T-cell (primary cell): ENCODE measurements around the gene MRPL42. TPM values are rescaled to one million over a fixed set of nuclear protein-coding genes. Genes with fewer than 3 reads are reported as not detected.

Experiments
- ATAC-seq, 4 experiments: fragments of 200-7000 bp in 3 of 4; fragments of 150-1000 bp in 1 of 4; cut with Tn5 transposase; replicated peaks in 1 of 4; 1 replicate in 3 of 4; 2 replicates in 1 of 4; pipeline ENCODE4 v1.10.0; 2021; ENCODE audit warnings: moderate library complexity in 3 of 4, mild to moderate bottlenecking in 2 of 4, moderate number of reproducible peaks in 1 of 4
- CTCF ChIA-PET, 2 donors: fragments of 300-600 bp; sonication (Branson Sonifier 250); formaldehyde crosslinking; loops; one replicate each; lab custom pipeline; 2022; ENCODE audit warnings: antibody characterized with exemption in 2 of 2; lab: Charles Lee
- POLR2A ChIA-PET, 2 donors: fragments of 300-600 bp; sonication (Branson Sonifier 250); formaldehyde crosslinking; loops; one replicate each; lab custom pipeline; 2022; ENCODE audit warnings: antibody characterized with exemption in 2 of 2; lab: Charles Lee
- DNase-seq, 35 experiments: peaks; one replicate each; pipeline versions ENCODE4 v3.0.0 to v3.0.0-alpha.2; 2013 to 2023
- H3K27ac ChIP-seq: one replicate; pipeline ENCODE4 v1.5.1; 2013; ENCODE audit warnings: low read length
- H3K27me3 ChIP-seq, 2 experiments: replicated peaks in 1 of 2; 1 replicate in 1 of 2; 2 replicates in 1 of 2; pipeline versions ENCODE4 v1.6.1 to v1.7.0; 2013; ENCODE audit warnings: low read length in 1 of 2, mixed read lengths in 1 of 2; ENCODE audit not compliant: control insufficient read depth in 2 of 2, insufficient read depth in 2 of 2; ENCODE audit errors: extremely low read depth in 1 of 2
- H3K36me3 ChIP-seq, 2 donors: 1 replicate in 1 of 2; 2 replicates in 1 of 2; pipeline versions ENCODE4 v1.6.1 to v1.7.0; 2013; ENCODE audit warnings: low read length in 1 of 2; ENCODE audit not compliant: control insufficient read depth in 2 of 2, insufficient read depth in 1 of 2; ENCODE audit errors: extremely low read depth in 1 of 2
- H3K4me1 ChIP-seq, 2 experiments: 1 replicate in 1 of 2; 2 replicates in 1 of 2; pipeline versions ENCODE4 v1.6.1 to v1.7.0; 2013; ENCODE audit warnings: low read length in 2 of 2, mixed read lengths in 1 of 2; ENCODE audit not compliant: insufficient read depth in 2 of 2, control insufficient read depth in 1 of 2; ENCODE audit errors: extremely low read depth in 1 of 2
- H3K4me3 ChIP-seq, 2 donors: 1 replicate in 1 of 2; 2 replicates in 1 of 2; pipeline versions ENCODE4 v1.5.1 to v1.7.0; 2013; ENCODE audit warnings: mild to moderate bottlenecking in 2 of 2, low read length in 1 of 2, moderate library complexity in 1 of 2; ENCODE audit not compliant: control insufficient read depth in 1 of 2; ENCODE audit errors: extremely low read depth in 1 of 2
- H3K9me3 ChIP-seq: 2 replicates; pipeline ENCODE4 v1.7.0; 2013
- H3K27ac Mint-ChIP-seq, 2 donors: one replicate each; pipeline ENCODE4 v1.8.0; 2020 to 2021; ENCODE audit warnings: mild to moderate bottlenecking in 2 of 2, mixed read lengths in 2 of 2
- H3K27me3 Mint-ChIP-seq, 2 donors: one replicate each; pipeline ENCODE4 v1.8.0; 2021 to 2022; ENCODE audit warnings: mixed read lengths in 2 of 2
- H3K36me3 Mint-ChIP-seq: one replicate; pipeline ENCODE4 v1.8.0; 2021; ENCODE audit warnings: mixed read lengths
- H3K4me1 Mint-ChIP-seq, 3 donors: one replicate each; pipeline ENCODE4 v1.8.0; 2020 to 2022; ENCODE audit warnings: mixed read lengths in 3 of 3, mild to moderate bottlenecking in 1 of 3
- H3K4me3 Mint-ChIP-seq, 3 donors: one replicate each; pipeline ENCODE4 v1.8.0; 2020 to 2022; ENCODE audit warnings: mild to moderate bottlenecking in 3 of 3, mixed read lengths in 3 of 3, moderate library complexity in 3 of 3
- H3K9me3 Mint-ChIP-seq, 3 donors: one replicate each; pipeline ENCODE4 v1.8.0; 2020 to 2022; ENCODE audit warnings: mixed read lengths in 3 of 3
- WGBS: methylation state at CpG from one replicate; pipeline ENCODE4 v1.1.5; 2013; ENCODE audit warnings: missing lambda C conversion rate; ENCODE audit not compliant: insufficient coverage; 5-methylcytosine and 5-hydroxymethylcytosine counted together
- total RNA-seq, 35 experiments: library from RNA in 6 of 35; stranded (reverse) in 6 of 35; fragments of 120-200 nt in 1 of 35; gene quantifications; one replicate each; pipeline versions ENCODE4 v1.2.1 to v1.2.4 and lab custom pipeline; 2013 to 2026

Gene MRPL42
- total RNA-seq, 5 donors from 2014 or later (not counting 1 experiment from before 2014, with no cell fraction given), result 35.1 to 46.7 (median 40.4) TPM

DNA sequence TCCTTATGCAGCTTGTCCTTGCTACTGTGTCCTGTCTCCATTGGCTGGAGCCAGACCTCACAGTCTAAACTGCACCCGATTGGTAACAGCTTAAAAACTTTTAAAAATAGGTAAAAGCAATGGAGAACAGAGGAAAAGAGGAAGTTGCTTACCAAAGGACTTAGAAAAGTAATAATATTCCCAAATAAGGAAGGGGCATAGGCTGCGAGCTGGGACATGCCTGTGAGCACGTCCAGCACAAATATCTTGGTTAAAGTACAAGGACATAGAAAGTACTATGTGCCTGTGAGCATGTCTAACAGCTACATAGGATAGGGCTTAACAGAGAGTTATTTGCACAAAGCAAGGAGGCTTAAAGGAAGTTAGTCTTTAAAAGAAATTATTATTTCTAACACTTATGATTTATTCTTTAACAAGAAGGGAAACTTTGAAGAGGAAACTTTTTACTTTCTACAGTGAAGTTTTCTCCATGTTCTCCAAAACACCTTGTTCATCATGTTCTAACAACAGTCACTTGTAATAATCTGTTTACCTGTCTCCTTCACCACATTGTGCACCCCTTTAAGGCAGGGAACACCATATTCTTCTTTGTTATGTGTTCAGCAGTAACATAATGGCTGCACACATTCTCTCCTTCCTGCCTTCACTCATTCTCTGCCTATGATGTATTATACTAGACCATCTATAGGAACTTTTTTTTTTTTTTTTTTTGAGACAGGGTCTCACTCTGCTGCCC is 15.7 kb upstream of the MRPL42 start:
- no peak overlapping the region for H3K4me3 Mint-ChIP-seq
- Histone ChIP-seq H3K4me1 (peaks cover 9 to 18% of the 10 kb centered on the region in 2 experiments), H3K27me3 (peaks cover 0 to 3% of the 10 kb centered on the region in 2 experiments), H3K27ac (no peak overlapping the region), H3K4me3 (no peak overlapping the region), H3K36me3 (no peaks in the 10 kb centered on the region), H3K9me3 (no peaks in the 10 kb centered on the region)
- H3K4me1 Mint-ChIP-seq, result peaks cover 22 to 32% (median 27%) of the 10 kb centered on the region in 3 donors
- no peaks in the 10 kb centered on the region for H3K27me3 Mint-ChIP-seq
- ATAC-seq, result no peak
- 58% methylated on average over 2 of the region's 3 CpGs for WGBS
- CTCF ChIA-PET, result interaction anchor here (0.6 to 0.7 kb wide), 4 partner anchors 18 to 497 kb away, joined by 3 to 8 read pairs (median 4); no protein-coding TSS in a partner anchor
- POLR2A ChIA-PET, result interaction anchor here in 1 of 2 donors (0.6 kb wide), 1 partner anchor 15 kb away, joined by 3 read pairs; no protein-coding TSS in a partner anchor
- H3K36me3 Mint-ChIP-seq, result no peaks in the 10 kb centered on the region
- H3K9me3 Mint-ChIP-seq, result no peaks in the 10 kb centered on the region
- DNase-seq, result no peak
- H3K27ac Mint-ChIP-seq, result no peak overlapping the region

DNA sequence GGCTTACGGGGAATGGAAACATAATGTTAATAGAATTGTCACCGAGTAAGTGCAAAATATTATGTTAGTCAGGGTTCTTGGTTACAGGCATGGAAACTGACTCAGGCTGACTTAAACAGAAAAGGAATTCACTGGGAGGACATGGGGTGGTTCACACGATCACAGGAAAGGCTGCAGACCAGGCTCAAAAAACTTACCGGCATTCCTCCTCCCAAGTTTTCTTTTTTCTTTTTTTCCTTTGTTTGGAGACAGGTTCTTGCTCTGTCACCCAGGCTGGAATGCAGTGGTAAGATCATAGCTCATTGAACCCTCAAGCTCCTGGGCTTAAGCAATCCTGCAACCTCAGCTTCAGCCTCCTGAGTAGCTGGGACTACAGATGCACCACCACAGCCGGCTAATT is 13.7 kb upstream of the MRPL42 start:
- Histone ChIP-seq H3K4me1 (peaks cover 3 to 4% of the 10 kb centered on the region in 2 experiments), H3K27me3 (peaks cover 0 to 3% of the 10 kb centered on the region in 2 experiments), H3K36me3 (no peaks in the 10 kb centered on the region), H3K4me3 (no peak overlapping the region), H3K27ac (no peak overlapping the region), H3K9me3 (no peaks in the 10 kb centered on the region)
- H3K27ac Mint-ChIP-seq, result no peak overlapping the region
- DNase-seq (no peak), ATAC-seq (no peak)
- 90% methylated on average over 4 of the region's 5 CpGs for WGBS
- no peak overlapping the region for H3K4me3 Mint-ChIP-seq
- POLR2A ChIA-PET, result no interaction called here
- CTCF ChIA-PET, result interaction anchor here in 1 of 2 donors (0.6 kb wide), 1 partner anchor 1617 kb away, joined by 6 read pairs; no protein-coding TSS in a partner anchor
- no peaks in the 10 kb centered on the region for H3K9me3 Mint-ChIP-seq
- peaks cover 9 to 14% (median 13%) of the 10 kb centered on the region in 3 donors for H3K4me1 Mint-ChIP-seq
- no peaks in the 10 kb centered on the region for H3K36me3 Mint-ChIP-seq
- H3K27me3 Mint-ChIP-seq, result no peaks in the 10 kb centered on the region

DNA sequence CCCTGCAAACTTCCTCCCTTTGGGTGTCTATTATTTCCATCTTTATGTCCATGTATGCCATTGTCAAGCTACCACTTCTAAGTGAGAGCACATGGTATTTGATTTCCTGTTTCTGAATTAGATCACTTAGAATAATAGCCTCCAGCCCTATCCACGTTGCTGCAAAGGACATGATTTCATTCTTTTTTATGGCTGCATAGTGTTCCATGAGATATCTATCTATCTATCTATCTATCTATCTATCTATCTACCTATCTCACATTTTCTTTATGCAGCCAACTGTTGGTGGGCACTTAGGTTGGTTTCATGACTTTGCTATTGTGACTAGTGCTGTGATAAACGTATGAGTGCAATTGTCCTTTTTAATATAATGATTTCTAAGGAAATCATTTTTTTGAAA is 11.2 kb upstream of the MRPL42 start:
- H3K4me3 Mint-ChIP-seq, result no peak overlapping the region
- WGBS, result no CpG with 5 or more reads among the region's 2 CpGs
- CTCF ChIA-PET, result no interaction called here

DNA sequence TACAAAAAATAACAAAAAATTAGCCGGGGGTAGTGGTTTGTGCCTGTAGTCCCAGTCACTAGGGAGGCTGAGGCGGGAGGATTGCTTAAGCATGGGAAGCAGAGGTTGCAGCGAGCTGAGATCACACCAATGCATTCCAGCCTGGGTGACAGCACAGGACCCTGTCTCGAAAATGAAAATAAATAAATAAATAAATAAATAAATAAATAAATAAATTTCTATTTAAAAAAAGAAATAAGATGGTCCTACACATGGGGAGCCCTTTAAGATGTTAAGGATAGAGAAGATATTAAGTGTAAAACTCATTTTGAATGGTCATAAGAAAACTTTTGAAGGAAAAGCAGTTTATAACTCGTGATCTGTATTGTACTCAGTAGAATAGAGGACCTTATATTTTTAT is 8.2 kb upstream of the MRPL42 start:
- Histone ChIP-seq H3K27me3 (no peaks in the 10 kb centered on the region), H3K4me1 (no peaks in the 10 kb centered on the region), H3K27ac (no peak overlapping the region), H3K36me3 (no peaks in the 10 kb centered on the region), H3K9me3 (no peaks in the 10 kb centered on the region), H3K4me3 (no peak overlapping the region)
- ChIA-PET POLR2A (interaction anchor here in 1 of 2 donors (0.6 kb wide), 1 partner anchor 674 kb away, joined by 3 read pairs; no protein-coding TSS in a partner anchor), CTCF (no interaction called here)
- Mint-ChIP-seq H3K27ac (no peak overlapping the region), H3K36me3 (no peaks in the 10 kb centered on the region), H3K9me3 (no peaks in the 10 kb centered on the region), H3K4me1 (peaks cover 0 to 5% (median 0%) of the 10 kb centered on the region in 3 donors), H3K4me3 (no peak overlapping the region), H3K27me3 (no peaks in the 10 kb centered on the region)
- ATAC-seq (no peak), DNase-seq (no peak)
- no CpG with 5 or more reads among the region's 5 CpGs for WGBS

More for the DNA sequence above, 11.2 kb upstream of the MRPL42 start:
- no peak overlapping the region for H3K27ac ChIP-seq
- Mint-ChIP-seq H3K4me1 (peaks cover 0 to 3% (median 0%) of the 10 kb centered on the region in 3 donors), H3K27me3 (no peaks in the 10 kb centered on the region), H3K9me3 (no peaks in the 10 kb centered on the region), H3K36me3 (no peaks in the 10 kb centered on the region), H3K27ac (no peak overlapping the region)
- no peaks in the 10 kb centered on the region for H3K9me3 ChIP-seq
- DNase-seq (no peak), ATAC-seq (no peak)
- H3K4me3 ChIP-seq, result no peak overlapping the region
- H3K36me3 ChIP-seq, result no peaks in the 10 kb centered on the region
- peaks cover 0 to 3% of the 10 kb centered on the region in 2 experiments for H3K27me3 ChIP-seq
- H3K4me1 ChIP-seq, result no peaks in the 10 kb centered on the region
- POLR2A ChIA-PET, result no interaction called here

DNA sequence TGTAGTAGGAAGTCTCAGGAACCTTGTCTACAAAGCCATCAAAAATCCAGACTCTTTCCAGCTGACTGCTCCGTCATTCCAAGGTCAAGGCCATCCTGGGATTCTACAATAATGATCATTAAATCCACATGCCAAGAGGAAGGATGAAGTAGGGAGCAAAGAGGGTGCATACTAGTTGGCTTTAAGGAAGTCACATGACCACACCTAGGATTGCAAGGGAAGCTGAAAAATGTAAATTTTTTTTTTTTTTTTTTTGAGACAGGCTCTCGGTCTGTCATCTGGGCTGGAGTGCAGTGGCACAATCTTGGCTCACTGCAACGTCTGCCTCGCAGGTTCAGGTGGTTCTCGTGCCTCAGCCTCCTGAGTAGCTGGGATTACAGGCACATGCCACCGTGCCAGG is 7.3 kb upstream of the MRPL42 start:
- Mint-ChIP-seq H3K27ac (no peak overlapping the region), H3K4me1 (peaks cover 0 to 5% (median 0%) of the 10 kb centered on the region in 3 donors), H3K27me3 (no peaks in the 10 kb centered on the region), H3K9me3 (no peaks in the 10 kb centered on the region), H3K36me3 (no peaks in the 10 kb centered on the region), H3K4me3 (no peak overlapping the region)
- no peaks in the 10 kb centered on the region for H3K9me3 ChIP-seq
- no peak for DNase-seq
- POLR2A ChIA-PET, result no interaction called here
- CTCF ChIA-PET, result interaction anchor here in 1 of 2 donors (0.7 kb wide), 1 partner anchor 176 kb away, joined by 3 read pairs; no protein-coding TSS in a partner anchor
- no peak overlapping the region for H3K27ac ChIP-seq
- no peaks in the 10 kb centered on the region for H3K27me3 ChIP-seq
- 86% methylated on average over 4 of the region's 6 CpGs for WGBS
- no peak overlapping the region for H3K4me3 ChIP-seq
- H3K36me3 ChIP-seq, result no peaks in the 10 kb centered on the region
- no peak for ATAC-seq
- no peaks in the 10 kb centered on the region for H3K4me1 ChIP-seq

DNA sequence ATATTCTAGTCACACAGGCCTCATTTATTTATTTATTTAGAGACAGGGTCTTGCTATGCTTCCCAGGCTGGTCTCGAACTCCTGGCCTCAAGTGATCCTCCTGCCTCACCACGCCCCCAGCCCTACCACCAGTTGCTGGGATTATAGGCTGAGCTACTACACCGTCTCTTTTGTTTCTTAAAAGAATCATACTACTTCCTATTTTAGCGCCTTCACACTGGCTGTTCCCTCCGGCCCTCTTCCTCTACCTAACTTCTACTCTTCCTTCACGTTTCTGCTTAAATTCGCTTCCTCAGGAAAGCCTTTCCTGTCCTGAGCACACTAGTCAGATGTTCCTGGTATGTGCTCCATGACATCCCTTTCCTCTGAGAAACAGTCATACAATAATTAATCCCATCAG is 6.4 kb upstream of the MRPL42 start:
- Histone ChIP-seq H3K9me3 (no peaks in the 10 kb centered on the region), H3K36me3 (no peaks in the 10 kb centered on the region), H3K27ac (no peak overlapping the region), H3K4me3 (no peak overlapping the region), H3K27me3 (no peaks in the 10 kb centered on the region), H3K4me1 (no peaks in the 10 kb centered on the region)
- Mint-ChIP-seq H3K27me3 (no peaks in the 10 kb centered on the region), H3K27ac (no peak overlapping the region), H3K9me3 (no peaks in the 10 kb centered on the region), H3K4me1 (peaks cover 0 to 5% (median 0%) of the 10 kb centered on the region in 3 donors), H3K36me3 (no peaks in the 10 kb centered on the region), H3K4me3 (no peak overlapping the region)
- 79% methylated on average over 4 of the region's 7 CpGs for WGBS
- ATAC-seq (no peak), DNase-seq (no peak)
- CTCF ChIA-PET, result interaction anchor here in 1 of 2 donors (0.6 kb wide), 1 partner anchor 672 kb away, joined by 3 read pairs; no protein-coding TSS in a partner anchor
- POLR2A ChIA-PET, result no interaction called here
